Skin of body (tissue), 2 donors: ENCODE measurements around the gene COPZ1. TPM values are rescaled to one million over a fixed set of nuclear protein-coding genes. Genes with fewer than 3 reads are reported as not detected.
"Not testable (repeated sequence)": the region's sequence is repeated elsewhere in the genome, so short reads cannot be mapped to it uniquely, and the experiment has no call there.

Experiments
- DNase-seq: peaks from one replicate; lab custom pipeline; 2025; lab: John Stamatoyannopoulos, UW
- total RNA-seq: library from RNA; depleted of rRNA; stranded (reverse); fragments of >200 nt; gene quantifications from one replicate; pipeline ENCODE4 v1.2.3, GENCODE V29; 2014

COPZ1 gene
- total RNA-seq, 1 donor from 2014 or later, result 65.3 TPM

GRCh38 chr12:54294152-54294952, 30.6 kb upstream of the COPZ1 start:
- no peak for DNase-seq

GRCh38 chr12:54294953-54295566, 29.9 kb upstream of the COPZ1 start:
- DNase-seq, result no peak

DNA sequence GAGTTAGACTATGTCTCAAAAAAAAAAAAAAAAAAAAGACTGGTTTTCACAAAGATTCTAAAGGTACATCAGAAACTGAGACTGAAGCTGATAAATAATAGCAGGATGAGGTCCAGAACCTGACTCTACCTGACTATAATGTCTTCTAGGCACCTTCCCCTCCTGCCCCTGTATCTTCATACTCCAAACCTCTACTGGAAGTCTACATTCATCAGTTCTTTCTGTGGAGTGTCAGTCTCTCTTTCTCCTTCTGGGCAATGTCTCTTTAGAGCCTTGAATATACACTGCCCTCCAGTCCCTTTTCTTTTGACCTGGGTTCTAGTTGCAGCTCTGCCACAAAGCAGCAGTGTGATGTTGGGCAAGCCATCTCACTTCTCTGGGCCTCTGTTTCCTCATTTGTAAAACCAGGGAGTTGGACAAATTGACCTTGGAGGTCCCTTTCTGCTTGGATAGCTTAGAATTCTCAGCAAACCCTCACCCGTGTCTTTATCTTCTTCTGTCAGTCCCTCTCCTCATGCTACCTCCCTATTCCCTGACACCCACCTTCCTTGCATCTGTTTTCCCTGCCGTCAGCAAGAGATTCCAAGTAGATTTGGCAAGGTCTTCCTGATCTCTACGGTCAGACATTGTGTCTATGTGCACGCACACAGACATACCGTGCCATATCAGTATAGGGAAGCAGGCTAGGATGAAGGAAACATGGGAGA, 28.4 kb upstream of the COPZ1 start:
- DNase-seq, result no peak

- DNase-seq, result no peak
Observed at GRCh38 chr12:54298904-54299303, 26.0 kb upstream of the COPZ1 start.

DNA sequence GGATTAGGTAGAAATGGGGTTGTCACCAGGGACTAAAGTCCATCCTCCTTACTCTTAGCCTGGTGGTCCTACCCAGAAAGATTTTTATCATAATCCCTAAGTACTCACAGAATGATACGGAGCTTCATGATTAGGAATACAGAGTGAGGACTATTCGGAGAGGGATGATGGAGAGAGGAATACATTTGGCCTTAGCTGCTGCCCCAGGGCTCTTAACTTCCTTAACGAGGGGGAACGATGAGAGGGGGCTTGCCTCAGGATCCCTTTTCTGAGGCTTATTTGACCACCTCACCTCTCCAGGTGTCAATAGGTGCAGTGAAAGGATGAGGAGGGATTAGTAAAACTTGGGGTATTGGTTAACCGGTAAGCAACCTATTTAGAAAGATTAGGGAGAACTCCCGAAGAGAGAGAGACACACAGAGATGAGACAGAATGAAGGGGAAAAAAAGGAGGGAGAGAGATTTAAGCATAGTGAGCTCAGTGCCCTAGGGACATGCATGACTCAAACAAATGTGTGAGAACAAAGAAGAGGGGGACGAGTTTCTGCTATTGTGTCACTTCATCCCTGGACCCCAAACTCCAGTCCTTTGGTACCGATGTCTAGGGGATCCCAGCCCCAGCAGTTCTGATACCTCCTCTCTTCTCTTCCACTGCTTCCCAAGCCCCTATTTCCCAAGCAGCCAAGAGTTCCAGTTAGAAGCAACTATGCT, 25.3 kb upstream of the COPZ1 start:
- no peak for DNase-seq

DNA sequence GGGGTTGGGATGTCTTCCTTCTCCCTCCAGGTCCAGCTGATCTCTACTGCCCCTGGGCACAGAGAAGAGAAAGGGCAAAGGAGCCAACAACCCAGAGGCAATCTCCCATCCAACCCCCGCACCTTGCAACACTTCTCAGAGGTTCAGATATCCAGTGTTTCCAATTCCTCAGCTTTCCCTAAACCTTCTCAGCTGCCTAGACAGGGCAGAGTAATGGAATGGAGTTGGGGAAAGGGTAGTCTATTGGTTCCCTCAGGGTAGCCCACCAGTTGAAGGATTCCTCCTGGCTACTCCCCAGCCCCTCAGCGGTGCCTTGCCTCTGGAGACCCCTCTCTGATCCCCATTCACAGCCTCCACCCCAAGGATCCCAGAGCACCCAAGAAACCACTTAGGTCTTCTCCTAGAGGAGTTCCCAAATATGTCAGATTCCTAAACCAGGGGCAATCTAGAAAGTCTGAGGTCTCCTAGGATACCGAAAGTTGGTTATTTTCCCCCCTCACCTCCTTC, 24.7 kb upstream of the COPZ1 start:
- DNase-seq, result no peak

DNA sequence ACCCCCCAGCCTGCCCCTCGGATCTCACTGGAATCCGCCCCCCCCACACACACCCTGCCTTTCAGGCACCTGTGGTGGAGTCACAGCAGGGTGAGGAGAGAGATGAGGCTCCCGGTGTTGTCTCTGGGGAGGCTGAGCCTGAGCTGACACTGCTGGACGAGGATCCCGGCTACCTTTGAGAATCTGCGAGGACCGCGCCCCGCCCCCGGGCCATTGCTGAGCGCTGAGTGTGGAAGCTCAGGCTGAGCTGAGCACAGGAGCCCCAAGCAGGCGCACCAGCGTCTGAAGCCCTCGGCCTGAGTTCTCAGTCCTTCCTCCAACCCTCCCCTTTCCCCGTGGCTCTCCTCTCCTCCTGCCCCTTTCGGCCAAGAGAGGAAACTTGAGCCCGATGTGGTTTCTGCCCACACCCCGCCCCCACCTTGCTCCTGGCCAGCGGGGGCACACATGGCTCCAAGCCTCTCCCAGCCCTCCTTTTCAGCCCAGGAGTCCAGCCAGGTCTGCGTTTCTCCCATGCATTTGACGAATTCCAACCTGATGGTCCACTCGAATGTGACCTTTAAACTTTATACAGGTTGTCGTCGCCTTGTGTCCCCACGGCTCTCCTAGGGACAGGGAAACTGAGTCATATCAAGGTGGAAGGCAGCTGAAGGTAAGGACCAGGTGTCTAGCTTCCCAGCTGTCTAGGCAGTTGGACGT, 24.1 kb upstream of the COPZ1 start, which contains the start of gene NFE2:
NFE2 (minus strand) TSS at position 284 of the 696 bp plus-strand sequence. CDS start 5,767 bp downstream, outside the sequence.
- no peak for DNase-seq

GRCh38 chr12:54301428-54302048, 23.4 kb upstream of the COPZ1 start:
- DNase-seq, result no peak

GRCh38 chr12:54303640-54304039, 21.3 kb upstream of the COPZ1 start:
- DNase-seq, result no peak

DNA sequence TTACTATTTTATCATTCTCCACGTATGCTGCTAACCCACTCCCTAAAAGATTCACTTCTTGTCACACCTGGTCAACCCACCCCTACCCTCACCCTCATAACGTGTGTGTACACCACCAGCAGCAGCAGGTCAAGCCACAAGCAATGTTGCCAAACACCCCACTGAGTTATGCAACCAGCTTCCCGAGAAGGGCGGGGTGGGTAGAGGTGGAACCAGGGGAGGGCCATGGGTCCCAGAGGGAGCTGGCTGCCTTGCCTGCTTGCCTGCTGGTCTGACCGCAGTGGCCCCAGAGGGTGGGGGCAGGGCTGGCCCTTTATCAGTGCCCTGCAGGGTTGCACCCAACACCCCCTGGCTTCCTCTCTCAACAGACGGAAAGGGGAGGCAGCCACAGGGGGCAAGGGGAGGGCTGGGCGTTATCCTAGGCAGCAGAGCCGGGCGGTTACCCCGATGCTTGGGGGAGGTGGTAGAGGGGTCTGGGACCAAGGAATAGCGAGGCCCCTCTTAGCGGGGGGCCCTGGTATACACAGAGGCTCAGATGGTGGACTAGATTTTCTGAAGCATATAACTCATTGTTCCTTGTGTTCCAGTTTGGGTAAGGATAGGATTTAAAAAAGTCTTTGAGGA, 20.6 kb upstream of the COPZ1 start:
- no peak for DNase-seq

DNA sequence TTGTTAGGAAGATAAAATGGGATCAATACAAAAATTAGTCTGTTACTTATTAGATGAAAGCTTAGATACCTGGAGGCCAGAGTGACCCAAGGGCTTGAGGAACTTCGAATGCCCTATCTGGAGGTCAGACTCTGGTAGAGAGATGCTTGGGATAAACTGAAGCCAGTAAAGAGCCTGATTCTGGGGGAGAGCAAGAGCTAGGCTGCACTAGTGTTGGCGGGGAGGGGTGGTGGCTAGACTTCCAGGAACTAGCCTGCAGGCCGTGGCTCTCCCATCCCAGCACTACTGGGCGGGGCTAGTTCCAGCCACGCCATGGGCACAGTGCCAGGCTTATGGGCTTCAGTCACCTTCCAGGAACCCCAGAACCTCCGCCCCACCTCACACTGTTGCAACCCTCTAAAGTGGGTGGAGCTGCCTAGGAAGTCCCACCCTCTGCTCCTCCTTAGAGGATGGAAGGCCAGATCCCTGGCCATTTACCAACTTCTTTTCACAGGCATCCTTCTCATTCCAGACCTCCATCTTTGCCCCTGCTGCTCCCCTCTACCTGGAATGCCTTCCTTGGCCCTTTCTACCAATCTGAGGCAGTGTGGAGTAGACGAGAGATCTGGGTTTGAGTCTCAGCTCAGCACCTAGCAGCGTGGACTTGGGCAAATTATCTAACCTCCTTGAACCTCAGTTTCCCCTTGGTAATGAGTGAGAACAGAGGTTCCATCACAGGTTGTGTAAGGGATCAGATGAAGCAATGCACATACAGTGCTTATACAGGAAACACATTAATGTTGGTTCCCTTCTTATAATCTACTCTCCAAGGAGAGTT, 17.8 kb upstream of the COPZ1 start:
- DNase-seq, result no peak

DNA sequence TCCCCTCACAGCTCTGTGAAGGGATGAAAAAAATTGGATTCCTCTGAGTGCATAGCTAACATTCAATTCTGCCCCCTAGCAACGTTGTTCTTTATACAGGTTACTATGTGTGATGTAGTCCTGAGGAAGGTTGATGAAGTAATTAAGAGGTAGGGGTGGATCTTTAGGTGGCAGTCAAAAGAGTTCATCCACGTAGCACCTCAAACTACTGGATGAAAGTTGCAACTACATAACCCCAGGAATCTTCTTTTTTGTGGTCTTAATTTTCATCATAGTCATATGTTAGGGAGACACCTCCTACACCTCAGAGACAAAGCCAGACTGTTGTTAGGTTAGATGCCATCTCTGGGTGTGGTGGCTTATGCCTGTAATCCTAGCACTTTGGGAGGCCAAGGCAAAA, 13.9 kb upstream of the COPZ1 start:
- DNase-seq, result no peak

DNA sequence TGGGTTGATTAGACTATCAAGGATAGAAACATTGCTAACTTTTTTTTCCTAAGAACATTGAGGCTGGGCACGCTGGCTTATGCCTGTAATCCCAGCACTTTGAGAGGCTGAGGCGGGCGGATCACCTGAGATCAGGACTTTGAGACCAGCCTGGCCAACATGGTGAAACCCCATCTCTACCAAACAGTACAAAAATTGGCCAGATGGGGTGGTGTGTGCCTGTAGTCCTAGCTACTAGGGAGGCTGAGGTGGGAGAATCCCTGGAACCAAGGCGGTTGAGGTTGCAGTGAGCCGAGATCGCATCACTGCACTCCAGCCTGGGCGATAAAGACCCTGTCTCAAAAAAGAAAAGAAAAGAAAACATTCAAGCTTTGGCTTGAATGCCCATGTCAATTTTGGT, 12.6 kb upstream of the COPZ1 start:
- DNase-seq, result not testable (repeated sequence)

- no peak for DNase-seq
Observed at GRCh38 chr12:54321363-54321762, 3.6 kb upstream of the COPZ1 start.

- not testable (repeated sequence) for DNase-seq
Observed at GRCh38 chr12:54325442-54326109, 645 bp downstream of the COPZ1 start.

DNA sequence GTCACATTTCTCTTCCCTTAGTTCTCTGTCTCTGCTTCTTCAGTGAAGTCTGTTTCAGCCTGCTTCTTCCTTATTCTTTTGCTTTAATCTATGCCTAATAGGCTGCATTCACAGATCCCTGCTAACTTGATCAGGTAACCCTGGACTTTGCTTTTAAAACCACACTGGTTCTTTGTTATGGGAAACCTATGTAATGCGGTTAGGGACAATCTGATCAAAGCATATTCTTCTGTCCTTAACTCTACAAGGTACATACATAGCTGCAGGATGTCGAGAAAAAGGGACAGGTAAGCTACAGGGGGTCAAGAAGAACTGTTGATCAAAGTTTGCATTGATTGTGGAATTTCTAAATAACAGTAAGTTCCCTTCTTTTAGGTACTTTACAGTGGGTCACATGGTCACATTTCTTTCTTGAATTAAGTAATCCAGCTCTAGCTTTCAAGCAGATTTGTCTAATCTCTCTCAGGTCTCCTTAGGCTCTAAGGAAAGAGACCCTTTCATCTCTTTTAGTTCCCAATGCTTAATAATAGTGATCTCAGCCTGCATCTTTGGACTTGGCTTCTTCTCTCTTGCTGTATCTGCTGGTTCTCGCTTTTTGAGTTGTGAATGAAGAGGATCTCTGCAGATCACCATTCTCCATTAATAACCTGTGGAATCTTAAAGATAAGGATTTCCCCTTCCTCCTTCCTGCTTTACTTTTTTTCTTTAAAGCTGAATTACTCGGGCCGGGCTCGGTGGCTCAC, 3.8 kb downstream of the COPZ1 start:
- DNase-seq, result no peak

- no peak for DNase-seq
Observed at GRCh38 chr12:54329759-54330158, 4.8 kb downstream of the COPZ1 start.

- no peak for DNase-seq
Observed at GRCh38 chr12:54330442-54330841, 5.5 kb downstream of the COPZ1 start.
